GM23248 (cell line): ENCODE results near the gene REXO5. TPM values are rescaled to one million over a fixed set of nuclear protein-coding genes. Genes with fewer than 3 reads are reported as not detected.
A peak's percentile ranks its signal among the peaks of the same experiment; 100 is the strongest.
"Not testable (repeated sequence)": the region's sequence is repeated elsewhere in the genome, so short reads cannot be mapped to it uniquely, and the experiment has no call there.

ENCODE experiments used
- DNase-seq: peaks from one replicate; pipeline ENCODE4 v3.0.0-alpha.2; 2015
- H2AFZ ChIP-seq: fragments of 200-600 bp; sonication (generic); 2 replicates; pipeline ENCODE4 v1.6.1; 2016; ENCODE audit warnings: antibody characterized with exemption
- H3F3A ChIP-seq: fragments of 200-600 bp; sonication (generic); 2 replicates; pipeline ENCODE4 v1.6.1; 2016; ENCODE audit warnings: mild to moderate bottlenecking, antibody characterized with exemption, mixed run types; ENCODE audit not compliant: insufficient read depth
- H3K27ac ChIP-seq: fragments of 200-600 bp; sonication (generic); 2 replicates; pipeline ENCODE4 v1.5.1; 2016; ENCODE audit warnings: mild to moderate bottlenecking
- H3K27me3 ChIP-seq: fragments of 200-600 bp; sonication (generic); replicated peaks from 2 replicates; pipeline ENCODE4 v1.6.1; 2016; ENCODE audit warnings: mild to moderate bottlenecking; ENCODE audit not compliant: insufficient read depth
- H3K36me3 ChIP-seq: fragments of 200-600 bp; sonication (generic); 2 replicates; pipeline ENCODE4 v1.6.1; 2016; ENCODE audit warnings: low read depth, mild to moderate bottlenecking
- H3K4me1 ChIP-seq: fragments of 200-600 bp; sonication (generic); 2 replicates; pipeline ENCODE4 v1.6.1; 2016; ENCODE audit warnings: mild to moderate bottlenecking; ENCODE audit not compliant: insufficient read depth
- H3K4me2 ChIP-seq: fragments of 200-600 bp; sonication (generic); one replicate; pipeline ENCODE4 v1.6.1; 2016; ENCODE audit warnings: mild to moderate bottlenecking; ENCODE audit not compliant: unreplicated experiment
- H3K4me3 ChIP-seq: fragments of 200-600 bp; sonication (generic); 2 replicates; pipeline ENCODE4 v1.5.1; 2016; ENCODE audit warnings: mild to moderate bottlenecking
- H3K79me2 ChIP-seq: fragments of 200-600 bp; sonication (generic); 2 replicates; pipeline ENCODE4 v1.6.1; 2016; ENCODE audit warnings: mild to moderate bottlenecking; ENCODE audit not compliant: insufficient read depth
- H3K9ac ChIP-seq: fragments of 200-600 bp; sonication (generic); 2 replicates; pipeline ENCODE4 v1.6.1; 2016; ENCODE audit warnings: mild to moderate bottlenecking
- H3K9me2 ChIP-seq: fragments of 200-600 bp; sonication (generic); 2 replicates; pipeline ENCODE4 v1.6.1; 2016; ENCODE audit warnings: mixed run types, mild to moderate bottlenecking, moderate library complexity; ENCODE audit not compliant: insufficient read depth
- H3K9me3 ChIP-seq: fragments of 200-600 bp; sonication (generic); one replicate; pipeline ENCODE4 v1.6.1; 2017; ENCODE audit warnings: low read depth
- H4K20me1 ChIP-seq: fragments of 200-600 bp; sonication (generic); 2 replicates; pipeline ENCODE4 v1.6.0; 2016; ENCODE audit not compliant: insufficient read depth
- EZH2 ChIP-seq: fragments of 200-600 bp; sonication (generic); IDR thresholded peaks from 2 replicates; pipeline ENCODE4 v1.6.1; 2018; ENCODE audit warnings: antibody characterized with exemption, mild to moderate bottlenecking; ENCODE audit not compliant: insufficient read depth, poor library complexity, severe bottlenecking
- EZH2phosphoT487 ChIP-seq: fragments of 200-600 bp; sonication (generic); IDR thresholded peaks from 2 replicates; pipeline ENCODE4 v1.6.1; 2018; ENCODE audit warnings: antibody characterized with exemption, moderate library complexity, mild to moderate bottlenecking, low read depth; ENCODE audit not compliant: insufficient read depth
- WGBS, 2 experiments: methylation state at CpG; one replicate each; pipeline ENCODE4 v1.1.6; 2015 to 2017; ENCODE audit warnings: low lambda C conversion rate in 2 of 2, low coverage in 1 of 2; ENCODE audit errors: missing lambda C conversion rate in 2 of 2; 5-methylcytosine and 5-hydroxymethylcytosine counted together
- in situ Hi-C: fragments of 300-500 bp; cut with MboI; formaldehyde crosslinking; loops from 2 replicates; pipeline ENCODE4 v1.15.0; 2020
- polyA plus RNA-seq: library from polyadenylated mRNA; unstranded; fragments of >200 nt; fragmentation: Nextera tagmentation; extraction: Ambion mirVana; gene quantifications from 2 replicates; pipeline ENCODE4 v1.2.1, GENCODE V29; 2016
- total RNA-seq: library from RNA; depleted of rRNA; stranded (reverse); fragments of >200 nt; shearing (Covaris generic); gene quantifications from 2 replicates; pipeline ENCODE4 v1.2.3, GENCODE V29; 2014

REXO5 gene
- total and polyA plus RNA-seq, 2 experiments from 2014 or later, result 3.5 to 7.0 TPM

- no peaks in the 10 kb centered on the region for H3K9me2 ChIP-seq
- TF ChIP-seq EZH2, result no peak
- no peak for TF ChIP-seq EZH2phosphoT487
- peaks cover 49% of the 10 kb centered on the region for H3K4me1 ChIP-seq
- H3K79me2 ChIP-seq, result peaks cover 71% of the 10 kb centered on the region
- no peaks in the 10 kb centered on the region for H4K20me1 ChIP-seq
- H3K4me3 ChIP-seq, result no peak overlapping the region
- no peak overlapping the region for H2AFZ ChIP-seq
- H3K4me2 ChIP-seq, result peak overlapping the region; percentile 29
- H3K9ac ChIP-seq, result no peak overlapping the region
- H3K27me3 ChIP-seq, result no peaks in the 10 kb centered on the region
- DNase-seq, result no peak
- no peaks in the 10 kb centered on the region for H3K9me3 ChIP-seq
- WGBS, 2 experiments, result 95 to 98% methylated on average over 2 of the region's 2 CpGs
- peaks cover 49% of the 10 kb centered on the region for H3F3A ChIP-seq
- H3K27ac ChIP-seq, result no peak overlapping the region
- H3K36me3 ChIP-seq, result peaks cover 28% of the 10 kb centered on the region
- in situ Hi-C loops, result loop anchor here (5.0 kb wide), 1 partner anchor 227 kb away; no protein-coding TSS in a partner anchor
These were observed 48.6 kb downstream of the REXO5 start for GRCh38 chr16:20854963-20855362.

GRCh38 chr16:20857281-20857680 is 51.0 kb downstream of the REXO5 start:
- Histone ChIP-seq H3F3A (peaks cover 26% of the 10 kb centered on the region), H2AFZ (no peak overlapping the region), H4K20me1 (no peaks in the 10 kb centered on the region), H3K9me3 (no peaks in the 10 kb centered on the region), H3K79me2 (peaks cover 84% of the 10 kb centered on the region), H3K9ac (no peak overlapping the region), H3K4me3 (no peak overlapping the region), H3K9me2 (no peaks in the 10 kb centered on the region), H3K36me3 (peaks cover 51% of the 10 kb centered on the region), H3K27ac (no peak overlapping the region), H3K4me1 (peaks cover 26% of the 10 kb centered on the region), H3K27me3 (no peaks in the 10 kb centered on the region), H3K4me2 (no peak overlapping the region)
- in situ Hi-C loops, result no loop called here
- TF ChIP-seq EZH2 (no peak), EZH2phosphoT487 (no peak)
- WGBS, 2 experiments, result 57 to 64% methylated on average over 2 of the region's 2 CpGs
- no peak for DNase-seq

GRCh38 chr16:20859229-20859628 is 52.9 kb downstream of the REXO5 start:
- H3K27me3 ChIP-seq, result no peaks in the 10 kb centered on the region
- no peaks in the 10 kb centered on the region for H4K20me1 ChIP-seq
- H3K4me2 ChIP-seq, result no peak overlapping the region
- in situ Hi-C loops, result no loop called here
- no peak for DNase-seq
- no peak for TF ChIP-seq EZH2phosphoT487
- no peak for TF ChIP-seq EZH2
- peaks cover 17% of the 10 kb centered on the region for H3F3A ChIP-seq
- no peaks in the 10 kb centered on the region for H3K9me2 ChIP-seq
- H3K36me3 ChIP-seq, result peaks cover 52% of the 10 kb centered on the region
- no peaks in the 10 kb centered on the region for H3K9me3 ChIP-seq
- no peak overlapping the region for H3K4me3 ChIP-seq
- 77 to 85% methylated on average over 2 to 3 of the region's 3 CpGs for WGBS, 2 experiments
- H3K27ac ChIP-seq, result no peak overlapping the region
- H3K9ac ChIP-seq, result no peak overlapping the region
- H3K4me1 ChIP-seq, result peaks cover 7% of the 10 kb centered on the region
- H2AFZ ChIP-seq, result no peak overlapping the region
- H3K79me2 ChIP-seq, result peaks cover 94% of the 10 kb centered on the region

GRCh38 chr16:20859699-20860098 is 53.4 kb downstream of the REXO5 start:
- Histone ChIP-seq H2AFZ (no peak overlapping the region), H3K4me3 (no peak overlapping the region), H3K4me1 (peaks cover 7% of the 10 kb centered on the region), H3K27ac (no peak overlapping the region), H3F3A (peaks cover 17% of the 10 kb centered on the region), H3K36me3 (peaks cover 50% of the 10 kb centered on the region), H3K9me2 (no peaks in the 10 kb centered on the region), H3K9me3 (no peaks in the 10 kb centered on the region), H3K4me2 (no peak overlapping the region), H4K20me1 (no peaks in the 10 kb centered on the region), H3K79me2 (peaks cover 94% of the 10 kb centered on the region), H3K9ac (no peak overlapping the region), H3K27me3 (no peaks in the 10 kb centered on the region)
- DNase-seq, result no peak
- in situ Hi-C loops, result no loop called here
- 49% methylated on average over 3 to 4 of the region's 4 CpGs for WGBS, 2 experiments
- TF ChIP-seq EZH2phosphoT487 (no peak), EZH2 (no peak)

GRCh38 chr16:20860361-20860760 is 54.0 kb downstream of the REXO5 start:
- Histone ChIP-seq H3K4me3 (no peak overlapping the region), H3K9me2 (no peaks in the 10 kb centered on the region), H3K4me2 (no peak overlapping the region), H2AFZ (no peak overlapping the region), H4K20me1 (no peaks in the 10 kb centered on the region), H3K4me1 (peaks cover 12% of the 10 kb centered on the region), H3K27me3 (no peaks in the 10 kb centered on the region), H3K9ac (no peak overlapping the region), H3F3A (peaks cover 21% of the 10 kb centered on the region), H3K27ac (no peak overlapping the region), H3K79me2 (peaks cover 94% of the 10 kb centered on the region), H3K9me3 (no peaks in the 10 kb centered on the region), H3K36me3 (peaks cover 43% of the 10 kb centered on the region)
- DNase-seq, result no peak
- WGBS, 2 experiments, result 88 to 94% methylated on average over 4 of the region's 4 CpGs
- in situ Hi-C loops, result no loop called here
- no peak for TF ChIP-seq EZH2phosphoT487
- TF ChIP-seq EZH2, result no peak

- peaks cover 94% of the 10 kb centered on the region for H3K79me2 ChIP-seq
- in situ Hi-C loops, result not testable (repeated sequence)
These were observed 54.7 kb downstream of the REXO5 start for GRCh38 chr16:20860995-20861394.

More at GRCh38 chr16:20860995-20861394, 54.7 kb downstream of the REXO5 start:
- peaks cover 28% of the 10 kb centered on the region for H3F3A ChIP-seq
- not testable (repeated sequence) for H2AFZ ChIP-seq, H3K9me3 ChIP-seq, H4K20me1 ChIP-seq, H3K4me3 ChIP-seq, H3K9ac ChIP-seq, H3K4me2 ChIP-seq, H3K27me3 ChIP-seq, DNase-seq, H3K27ac ChIP-seq, H3K9me2 ChIP-seq
- peaks cover 40% of the 10 kb centered on the region for H3K36me3 ChIP-seq
- peaks cover 19% of the 10 kb centered on the region for H3K4me1 ChIP-seq
- 90 to 93% methylated on average over 3 to 4 of the region's 4 CpGs for WGBS, 2 experiments
